ENCODE results near the gene RTKN. TPM values are rescaled to one million over a fixed set of nuclear protein-coding genes. Genes with fewer than 3 reads are reported as not detected.

Gene RTKN
- total RNA-seq, 3 donors from 2014 or later, result 9.3 to 49.9 (median 36.7) TPM

DNA sequence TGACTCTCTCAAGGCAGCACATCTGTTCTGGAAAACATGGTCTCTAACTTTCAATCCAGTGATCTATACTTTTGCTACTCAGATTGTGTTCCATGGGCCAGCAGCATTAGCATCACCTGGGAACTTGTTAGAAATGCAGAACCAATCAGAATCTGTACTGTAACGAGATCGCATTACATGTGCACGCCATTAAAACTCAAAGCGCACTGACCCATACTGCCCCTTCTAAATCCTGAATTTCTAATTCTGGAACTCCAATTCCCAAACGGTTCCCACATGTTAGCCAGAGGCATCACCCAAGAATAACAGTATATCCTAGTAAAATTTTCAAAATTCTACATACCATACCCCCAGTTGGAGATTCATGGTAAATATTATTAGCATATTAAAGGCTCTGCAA lies 51.1 kb downstream of the RTKN start:
- H3K9me3 ChIP-seq, result no peaks in the 10 kb centered on the region
- no peaks in the 10 kb centered on the region for H3K27me3 ChIP-seq
- peaks cover 4 to 9% of the 10 kb centered on the region in 2 donors for H3K4me1 ChIP-seq
- H3K36me3 ChIP-seq, result no peaks in the 10 kb centered on the region
- TF ChIP-seq POLR2A (IDR thresholded peaks at IDR 0.05) (no peak), POLR2AphosphoS5 (IDR thresholded peaks at IDR 0.05) (no peak)
- TF ChIP-seq, protein P1, sequence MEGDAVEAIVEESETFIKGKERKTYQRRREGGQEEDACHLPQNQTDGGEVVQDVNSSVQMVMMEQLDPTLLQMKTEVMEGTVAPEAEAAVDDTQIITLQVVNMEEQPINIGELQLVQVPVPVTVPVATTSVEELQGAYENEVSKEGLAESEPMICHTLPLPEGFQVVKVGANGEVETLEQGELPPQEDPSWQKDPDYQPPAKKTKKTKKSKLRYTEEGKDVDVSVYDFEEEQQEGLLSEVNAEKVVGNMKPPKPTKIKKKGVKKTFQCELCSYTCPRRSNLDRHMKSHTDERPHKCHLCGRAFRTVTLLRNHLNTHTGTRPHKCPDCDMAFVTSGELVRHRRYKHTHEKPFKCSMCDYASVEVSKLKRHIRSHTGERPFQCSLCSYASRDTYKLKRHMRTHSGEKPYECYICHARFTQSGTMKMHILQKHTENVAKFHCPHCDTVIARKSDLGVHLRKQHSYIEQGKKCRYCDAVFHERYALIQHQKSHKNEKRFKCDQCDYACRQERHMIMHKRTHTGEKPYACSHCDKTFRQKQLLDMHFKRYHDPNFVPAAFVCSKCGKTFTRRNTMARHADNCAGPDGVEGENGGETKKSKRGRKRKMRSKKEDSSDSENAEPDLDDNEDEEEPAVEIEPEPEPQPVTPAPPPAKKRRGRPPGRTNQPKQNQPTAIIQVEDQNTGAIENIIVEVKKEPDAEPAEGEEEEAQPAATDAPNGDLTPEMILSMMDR (IDR thresholded peaks at IDR 0.05), result no peak
- intact Hi-C loops (cut with DNase I; ENCODE audit: low total_unique reads), result no loop called here
- no peak overlapping the region for H3K27ac ChIP-seq
- DNase-seq (ENCODE audit: low spot score in 2 of 2), result no peak
- peak overlapping the region; percentile 92 to 97 (median 96) for H3K4me3 ChIP-seq

DNA sequence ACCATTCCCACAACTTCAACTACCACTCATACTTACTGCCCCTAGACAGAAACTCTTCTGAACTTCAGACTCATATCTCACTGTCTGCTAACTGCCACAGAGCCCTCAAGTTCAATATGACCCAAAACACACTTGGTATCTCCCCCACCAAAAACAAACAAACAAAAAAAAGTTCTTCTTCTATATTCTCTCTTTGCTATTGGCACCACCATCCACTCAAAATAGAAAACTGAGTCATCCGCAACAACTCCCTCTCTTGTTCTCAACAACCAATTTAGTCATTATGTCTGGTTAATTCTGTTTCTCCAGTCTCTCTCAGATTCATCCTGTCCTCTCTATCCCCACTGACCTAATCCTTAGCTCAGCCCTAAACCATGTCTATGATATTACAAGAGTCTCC lies 54.4 kb downstream of the RTKN start:
- Histone ChIP-seq H3K4me1 (peaks cover 4 to 15% of the 10 kb centered on the region in 2 donors), H3K9me3 (no peaks in the 10 kb centered on the region), H3K27me3 (no peaks in the 10 kb centered on the region), H3K27ac (peak overlapping the region in 1 of 2 donors; percentile 9), H3K36me3 (no peaks in the 10 kb centered on the region), H3K4me3 (no peak overlapping the region)
- DNase-seq (ENCODE audit: low spot score in 2 of 2), result no peak
- TF ChIP-seq POLR2AphosphoS5 (IDR thresholded peaks at IDR 0.05) (no peak), POLR2A (IDR thresholded peaks at IDR 0.05) (no peak)
- TF ChIP-seq, protein P1 (IDR thresholded peaks at IDR 0.05), result no peak
- intact Hi-C loops (cut with DNase I; ENCODE audit: low total_unique reads), result no loop called here

DNA sequence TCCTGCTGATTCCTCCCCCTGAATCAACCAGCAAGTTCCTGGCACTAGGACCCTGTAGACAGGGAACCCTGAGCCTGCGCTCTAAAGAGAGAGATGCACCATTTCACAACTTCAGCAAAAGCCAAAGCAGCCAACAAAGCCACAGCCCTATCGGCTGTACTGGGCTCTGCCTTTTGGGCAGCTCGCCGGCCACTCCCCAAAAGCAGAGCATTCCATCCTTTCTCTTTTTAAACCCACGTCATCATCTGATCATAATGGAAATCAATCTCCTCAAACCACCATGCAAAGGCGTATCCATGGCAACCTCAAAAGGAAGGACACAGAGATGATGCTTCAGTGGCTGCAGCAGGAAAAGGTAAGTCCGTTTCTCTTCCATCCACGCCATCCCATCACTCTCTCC lies 56.3 kb downstream of the RTKN start:
- no peaks in the 10 kb centered on the region for H3K36me3 ChIP-seq
- no peak overlapping the region for H3K4me3 ChIP-seq
- H3K27me3 ChIP-seq, result no peaks in the 10 kb centered on the region
- H3K9me3 ChIP-seq, result no peaks in the 10 kb centered on the region
- peak overlapping the region in 1 of 2 donors; percentile 50 for H3K27ac ChIP-seq
- TF ChIP-seq, protein P1 (IDR thresholded peaks at IDR 0.05), result no peak
- no peak for TF ChIP-seq POLR2A (IDR thresholded peaks at IDR 0.05)
- TF ChIP-seq POLR2AphosphoS5 (IDR thresholded peaks at IDR 0.05), result no peak
- H3K4me1 ChIP-seq, result peaks cover 4 to 22% of the 10 kb centered on the region in 2 donors
- intact Hi-C loops (cut with DNase I; ENCODE audit: low total_unique reads), result no loop called here
- DNase-seq (ENCODE audit: low spot score in 2 of 2), result no peak

DNA sequence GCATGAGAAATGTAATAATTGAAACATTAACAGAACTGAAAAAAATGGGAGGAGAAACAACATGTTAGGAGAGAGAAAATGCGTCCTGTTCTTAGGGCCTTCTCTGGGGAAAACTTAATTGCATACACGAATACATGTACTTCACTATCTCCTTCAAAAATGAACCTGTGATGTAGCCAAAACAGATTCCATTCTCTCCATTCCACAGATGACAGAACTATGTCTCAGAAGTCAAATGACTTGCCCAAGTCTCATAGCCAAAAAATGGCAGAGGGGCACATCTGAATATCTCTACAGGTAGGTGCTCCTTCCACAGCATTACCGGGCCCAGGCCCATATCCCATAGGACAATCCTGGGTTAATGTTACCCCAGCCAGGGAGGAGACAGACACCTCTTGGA lies 57.7 kb downstream of the RTKN start:
- Histone ChIP-seq H3K9me3 (no peaks in the 10 kb centered on the region), H3K4me1 (peaks cover 3 to 24% of the 10 kb centered on the region in 2 donors), H3K27ac (peak overlapping the region in 1 of 2 donors; percentile 50), H3K27me3 (no peaks in the 10 kb centered on the region), H3K4me3 (no peak overlapping the region), H3K36me3 (no peaks in the 10 kb centered on the region)
- TF ChIP-seq, protein P1 (IDR thresholded peaks at IDR 0.05), result no peak
- TF ChIP-seq POLR2AphosphoS5 (IDR thresholded peaks at IDR 0.05), result no peak
- TF ChIP-seq POLR2A (IDR thresholded peaks at IDR 0.05), result no peak
- DNase-seq (ENCODE audit: low spot score in 2 of 2), result no peak
- intact Hi-C loops (cut with DNase I; ENCODE audit: low total_unique reads), result no loop called here

DNA sequence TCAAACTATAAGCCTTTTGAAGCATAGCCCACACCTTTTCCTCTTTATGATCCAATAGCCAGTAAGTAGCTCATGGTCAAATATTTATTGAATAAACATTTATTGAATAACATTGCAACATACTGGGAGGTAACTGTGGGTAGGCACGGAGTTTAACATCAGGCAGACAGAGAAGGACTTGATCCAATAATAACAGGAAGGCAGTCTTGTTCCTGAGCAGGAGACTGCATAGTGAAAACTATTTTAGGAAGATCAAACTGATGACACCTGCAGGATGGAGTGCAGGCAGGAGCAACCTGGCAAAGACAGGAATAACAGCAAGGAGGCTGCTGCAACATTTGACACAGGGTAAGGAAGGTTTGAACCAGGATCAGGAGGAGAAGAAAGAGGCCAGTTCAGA lies 58.5 kb downstream of the RTKN start:
- peak in 1 of 2 donors; percentile 20 for DNase-seq (ENCODE audit: low spot score in 2 of 2)
- Histone ChIP-seq H3K36me3 (no peaks in the 10 kb centered on the region), H3K4me3 (no peak overlapping the region), H3K9me3 (no peaks in the 10 kb centered on the region), H3K4me1 (peaks cover 0 to 24% of the 10 kb centered on the region in 2 donors), H3K27me3 (no peaks in the 10 kb centered on the region), H3K27ac (peak overlapping the region in 1 of 2 donors; percentile 50)
- intact Hi-C loops (cut with DNase I; ENCODE audit: low total_unique reads), result no loop called here
- TF ChIP-seq, protein P1 (IDR thresholded peaks at IDR 0.05), result no peak
- TF ChIP-seq POLR2AphosphoS5 (IDR thresholded peaks at IDR 0.05) (no peak), POLR2A (IDR thresholded peaks at IDR 0.05) (no peak)
